OCI-M1 (cell line): ENCODE data around the gene PTH1R.
A peak's percentile ranks its signal among the peaks of the same experiment; 100 is the strongest.

ENCODE experiments used
- DNase-seq: peaks from one replicate; lab custom pipeline; 2025; lab: John Stamatoyannopoulos, UW

PTH1R gene

GRCh38 chr3:46883054-46883829 lies 5.7 kb downstream of the PTH1R start:
- DNase-seq: no peak

DNA sequence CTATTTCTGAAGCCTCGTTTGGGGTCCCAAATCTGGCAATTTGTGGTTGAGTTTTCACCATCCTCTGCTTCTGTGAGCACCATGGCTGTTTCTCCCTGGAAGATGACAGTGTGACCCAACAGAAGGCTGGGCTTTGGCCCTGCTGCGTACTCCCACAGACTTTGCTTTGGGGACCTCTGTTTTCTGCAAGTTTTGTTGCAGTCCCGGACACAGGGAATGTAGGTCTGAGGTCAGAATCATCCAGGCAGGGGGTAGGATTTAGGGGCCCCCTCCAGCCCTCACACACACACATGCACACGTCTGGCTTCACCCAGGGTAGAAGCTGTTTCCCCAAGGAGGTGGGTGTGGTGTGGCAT lies 6.3 kb downstream of the PTH1R start:
- DNase-seq: no peak

- no peak for DNase-seq
Measured at GRCh38 chr3:46884427-46884826, 6.9 kb downstream of the PTH1R start.

DNA sequence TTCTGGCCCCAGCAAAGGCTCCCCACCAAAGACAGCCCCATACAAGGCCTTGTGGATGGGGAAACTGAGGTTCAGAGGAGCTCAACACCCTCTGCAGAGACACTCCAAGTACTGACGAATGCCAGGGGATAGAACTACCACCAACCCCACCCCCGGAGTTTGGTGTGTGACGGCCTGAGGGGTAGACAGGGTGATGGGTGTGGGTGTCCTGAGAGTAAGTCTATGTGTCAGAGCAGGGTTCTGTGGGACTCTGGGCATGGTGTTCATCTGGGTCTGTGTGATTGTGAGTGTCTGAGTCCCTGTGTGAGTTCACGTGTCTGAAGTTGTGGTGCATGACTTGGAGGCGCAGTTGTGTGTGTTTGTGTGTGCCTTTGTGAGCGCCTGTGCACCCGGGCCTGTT lies 7.4 kb downstream of the PTH1R start:
- DNase-seq: no peak

DNA sequence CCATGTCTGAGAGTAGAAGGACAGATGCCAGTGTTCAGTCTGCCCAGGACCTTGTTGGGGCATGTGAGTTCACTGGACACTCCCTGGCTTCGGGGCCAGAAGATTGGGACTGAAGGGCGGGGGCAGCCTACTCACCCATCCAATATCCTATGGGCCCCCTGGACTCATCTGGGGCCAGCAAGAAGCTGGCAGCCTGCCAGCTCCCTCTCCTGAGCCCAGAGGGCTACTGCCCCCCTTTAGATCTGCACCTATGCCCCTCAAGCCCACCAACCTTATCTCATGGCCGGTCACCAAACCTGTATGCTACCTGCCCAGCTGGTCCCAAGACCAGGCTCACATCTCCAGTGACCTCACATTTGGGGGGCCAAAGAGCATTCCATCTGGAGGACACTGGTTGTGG lies 8.1 kb downstream of the PTH1R start:
- DNase-seq: no peak

- no peak for DNase-seq
Measured at GRCh38 chr3:46887980-46888494, 10.5 kb downstream of the PTH1R start.

DNA sequence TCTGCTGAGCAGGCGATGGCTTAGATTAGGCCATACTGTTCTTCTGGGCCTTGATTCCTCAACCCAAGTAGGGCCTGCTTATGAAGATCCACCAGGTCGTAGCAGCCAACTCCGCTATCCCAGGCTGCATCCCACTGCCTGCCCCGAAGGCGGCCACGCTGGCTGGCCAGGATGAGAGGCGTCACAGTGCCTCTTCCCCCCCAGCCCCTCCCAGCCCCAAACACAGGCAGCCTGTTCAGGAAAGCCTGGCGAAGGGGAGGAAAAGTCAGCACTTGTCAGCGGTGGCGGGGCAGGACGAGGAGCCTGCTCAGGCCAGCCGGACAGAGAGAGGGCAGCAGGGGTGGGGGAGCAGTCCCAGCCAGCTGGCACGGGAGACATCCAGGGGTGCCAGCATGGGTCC lies 11.2 kb downstream of the PTH1R start:
- no peak for DNase-seq

GRCh38 chr3:46889381-46890110 lies 12.0 kb downstream of the PTH1R start:
- peak; percentile 35 for DNase-seq

- no peak for DNase-seq
Measured at GRCh38 chr3:46890132-46890531, 12.6 kb downstream of the PTH1R start.

GRCh38 chr3:46891132-46891531 lies 13.6 kb downstream of the PTH1R start:
- no peak for DNase-seq

DNA sequence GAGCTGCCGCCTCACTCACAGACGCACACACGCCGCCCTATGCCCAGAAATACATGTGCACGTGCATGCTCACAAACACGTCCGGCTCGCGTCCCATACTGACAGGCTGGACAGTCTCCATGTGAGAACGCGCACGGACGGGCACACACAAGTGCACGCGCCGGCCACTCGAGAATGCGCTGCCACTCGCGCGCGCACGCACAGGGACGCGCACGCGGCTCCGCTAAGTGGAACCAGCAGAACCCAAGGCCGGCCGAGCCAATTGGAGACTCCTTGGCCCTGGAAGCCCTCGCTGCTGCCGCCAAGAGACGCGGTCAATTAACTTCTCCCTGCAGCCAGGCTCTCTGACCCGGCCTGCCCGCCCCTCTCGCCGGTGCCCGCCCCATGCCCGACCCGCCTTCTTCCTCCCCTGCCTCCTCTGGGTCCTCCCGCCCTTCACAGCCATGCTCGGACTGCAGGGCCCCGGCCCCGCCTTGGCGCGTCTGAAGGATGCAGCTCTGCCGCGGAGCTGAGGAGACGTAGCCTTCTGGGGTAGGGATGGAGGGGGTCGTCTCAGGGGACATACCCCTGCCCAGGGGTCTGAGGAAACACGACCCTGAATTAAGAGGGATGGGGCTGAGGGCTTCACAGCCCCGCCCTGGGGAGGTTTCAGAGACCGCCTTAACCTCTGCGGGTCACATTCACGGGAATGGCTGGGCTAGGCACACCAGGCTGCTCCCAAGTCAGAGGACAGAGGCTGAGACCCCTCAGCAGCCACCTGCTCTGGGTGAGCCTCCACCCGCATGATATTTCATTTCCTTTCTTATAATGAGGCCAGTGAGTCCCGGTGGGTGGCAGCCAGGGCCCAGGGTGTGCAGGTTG lies 15.0 kb downstream of the PTH1R start:
- peak; percentile 79 for DNase-seq

GRCh38 chr3:46893146-46893748 lies 15.7 kb downstream of the PTH1R start:
- no peak for DNase-seq

DNA sequence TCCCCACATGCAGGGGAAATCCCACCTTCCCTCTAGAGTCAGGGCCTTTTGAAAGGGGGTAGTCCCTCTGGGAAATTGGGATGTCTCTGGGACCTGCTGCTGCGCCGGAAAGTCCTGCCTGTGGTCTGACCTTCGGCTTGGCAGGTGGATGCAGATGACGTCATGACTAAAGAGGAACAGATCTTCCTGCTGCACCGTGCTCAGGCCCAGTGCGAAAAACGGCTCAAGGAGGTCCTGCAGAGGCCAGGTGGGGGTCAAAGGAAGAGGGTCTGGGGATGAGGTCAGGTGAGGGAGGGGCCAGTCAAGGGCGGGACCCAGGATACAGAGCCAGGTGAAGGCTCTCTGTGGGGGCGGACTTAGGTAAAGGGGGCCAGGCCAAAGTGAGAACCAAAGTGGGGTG lies 16.2 kb downstream of the PTH1R start:
- DNase-seq: no peak

GRCh38 chr3:46894256-46894655 lies 16.7 kb downstream of the PTH1R start:
- DNase-seq: no peak

GRCh38 chr3:46895204-46895660 lies 17.7 kb downstream of the PTH1R start:
- peak; percentile 77 for DNase-seq

GRCh38 chr3:46895761-46896160 lies 18.2 kb downstream of the PTH1R start:
- no peak for DNase-seq

DNA sequence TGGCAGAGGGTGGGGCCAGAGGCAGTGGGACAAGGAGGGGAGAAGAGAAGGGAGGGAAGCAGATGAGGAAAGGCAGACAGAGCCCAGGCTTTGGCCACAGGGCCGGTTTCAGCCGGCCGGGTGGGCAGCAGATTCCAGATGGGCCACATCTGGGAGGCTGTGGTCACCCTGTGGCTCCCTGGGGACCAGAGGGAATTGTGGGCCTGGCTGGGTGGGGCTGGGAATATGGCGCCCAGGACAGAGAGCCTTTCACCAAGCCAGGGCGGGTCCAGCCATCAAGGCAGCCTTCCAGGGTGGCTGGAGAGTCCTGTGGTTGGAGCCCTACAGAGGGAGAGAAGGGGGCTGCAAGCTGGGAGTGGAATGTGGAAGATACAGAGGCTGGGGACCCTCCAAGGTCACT lies 18.9 kb downstream of the PTH1R start:
- DNase-seq: no peak

DNA sequence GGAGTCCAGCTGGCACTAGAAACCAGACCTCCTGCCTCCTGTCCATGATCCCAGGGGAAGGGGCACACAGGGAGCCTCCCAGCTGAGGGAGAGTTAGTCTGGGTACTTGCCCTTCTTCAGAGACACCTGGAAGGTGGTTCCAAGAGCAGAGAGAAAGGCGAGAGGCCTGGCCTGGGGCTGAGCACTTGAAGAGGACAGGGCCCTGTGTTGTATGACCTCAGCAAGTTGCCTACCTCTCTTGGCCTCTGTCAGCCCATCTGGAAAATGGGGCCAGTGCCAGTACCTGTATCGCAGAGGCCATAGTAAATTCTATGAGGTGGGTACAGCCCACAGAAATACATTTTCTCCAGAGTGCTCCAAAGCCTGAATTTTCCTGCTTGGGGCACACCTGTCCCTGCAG lies 19.5 kb downstream of the PTH1R start:
- DNase-seq: no peak

GRCh38 chr3:46897829-46898320 lies 20.4 kb downstream of the PTH1R start:
- no peak for DNase-seq

- DNase-seq: no peak
Measured at GRCh38 chr3:46898321-46899150, 21.0 kb downstream of the PTH1R start.
